ENCODE data around the gene TTLL5. TPM values are rescaled to one million over a fixed set of nuclear protein-coding genes. Genes with fewer than 3 reads are reported as not detected.

The TTLL5 gene
- total and polyA plus RNA-seq, 10 of the 15 experiments (the other 5 are each of a cell fraction or from before 2014, with no cell fraction given) = 3.2 to 25.9 (median 13.8) TPM

DNA sequence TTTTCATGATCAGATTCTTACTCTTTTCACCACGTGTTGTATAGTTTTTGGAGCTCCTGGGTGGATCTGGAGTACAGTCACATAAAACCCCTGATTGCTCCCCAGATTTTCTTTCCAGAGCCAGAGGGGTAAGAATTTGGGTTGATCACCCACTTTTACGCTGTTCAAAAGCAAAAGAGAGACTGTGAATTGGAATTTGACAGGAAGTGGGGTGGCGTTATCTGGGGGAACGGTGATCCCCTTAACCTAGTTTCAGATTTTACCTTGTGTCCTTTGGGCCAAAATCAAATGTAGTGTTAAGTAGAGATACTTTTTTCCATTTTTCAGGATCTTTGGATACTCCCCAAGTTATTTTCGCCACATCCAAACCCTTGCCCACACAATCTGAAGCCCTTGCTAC, 245.2 kb downstream of the TTLL5 start:
- Histone ChIP-seq H3K9me3 (replicated peaks; ENCODE audit: control insufficient read depth, insufficient read depth, low read length) (no peaks in the 10 kb centered on the region), H3K4me1 (ENCODE audit: control insufficient read depth, insufficient read depth, low read length) (no peaks in the 10 kb centered on the region), H3K4me2 (ENCODE audit: control insufficient read depth, insufficient read depth) (no peak overlapping the region), H3K9ac (ENCODE audit: control insufficient read depth, insufficient read depth, low read length) (no peak overlapping the region), H3K79me2 (ENCODE audit: control insufficient read depth, insufficient read depth, low read length) (no peaks in the 10 kb centered on the region), H3K27me3 (replicated peaks in 1 of 2; ENCODE audit: control insufficient read depth in 2 of 2, insufficient read depth in 2 of 2, low read length in 1 of 2) (no peaks in the 10 kb centered on the region), H3K36me3 (ENCODE audit: control insufficient read depth in 2 of 2, insufficient read depth in 2 of 2, low read length in 1 of 2) (no peaks in the 10 kb centered on the region; a peak in 1 of 4 replicates), H4K20me1 (ENCODE audit: control insufficient read depth, insufficient read depth) (no peaks in the 10 kb centered on the region), H2AFZ (ENCODE audit: control insufficient read depth, low read depth, low read length) (no peak overlapping the region), H3K4me3 (no peak overlapping the region), H3K27ac (ENCODE audit: control insufficient read depth, insufficient read depth) (no peak overlapping the region)
- TF ChIP-seq SMAD1 (IDR thresholded peaks at IDR 0.05; ENCODE audit: low read depth, partially characterized antibody) = no peak
- TF ChIP-seq, protein P1, sequence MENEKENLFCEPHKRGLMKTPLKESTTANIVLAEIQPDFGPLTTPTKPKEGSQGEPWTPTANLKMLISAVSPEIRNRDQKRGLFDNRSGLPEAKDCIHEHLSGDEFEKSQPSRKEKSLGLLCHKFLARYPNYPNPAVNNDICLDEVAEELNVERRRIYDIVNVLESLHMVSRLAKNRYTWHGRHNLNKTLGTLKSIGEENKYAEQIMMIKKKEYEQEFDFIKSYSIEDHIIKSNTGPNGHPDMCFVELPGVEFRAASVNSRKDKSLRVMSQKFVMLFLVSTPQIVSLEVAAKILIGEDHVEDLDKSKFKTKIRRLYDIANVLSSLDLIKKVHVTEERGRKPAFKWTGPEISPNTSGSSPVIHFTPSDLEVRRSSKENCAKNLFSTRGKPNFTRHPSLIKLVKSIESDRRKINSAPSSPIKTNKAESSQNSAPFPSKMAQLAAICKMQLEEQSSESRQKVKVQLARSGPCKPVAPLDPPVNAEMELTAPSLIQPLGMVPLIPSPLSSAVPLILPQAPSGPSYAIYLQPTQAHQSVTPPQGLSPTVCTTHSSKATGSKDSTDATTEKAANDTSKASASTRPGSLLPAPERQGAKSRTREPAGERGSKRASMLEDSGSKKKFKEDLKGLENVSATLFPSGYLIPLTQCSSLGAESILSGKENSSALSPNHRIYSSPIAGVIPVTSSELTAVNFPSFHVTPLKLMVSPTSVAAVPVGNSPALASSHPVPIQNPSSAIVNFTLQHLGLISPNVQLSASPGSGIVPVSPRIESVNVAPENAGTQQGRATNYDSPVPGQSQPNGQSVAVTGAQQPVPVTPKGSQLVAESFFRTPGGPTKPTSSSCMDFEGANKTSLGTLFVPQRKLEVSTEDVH (IDR thresholded peaks at IDR 0.05; ENCODE audit: low read depth, partially characterized antibody) = no peak
- WGBS (ENCODE audit: insufficient coverage, insufficient replicate concordance, low lambda C conversion rate, missing lambda C conversion rate) = 50% methylated on average over 5 of the region's 5 CpGs
- RAD21 ChIA-PET (ENCODE audit: unreplicated experiment) = interaction anchor here (0.7 to 6.4 kb wide), 20 partner anchors 8 to 481 kb away, joined by 3 to 167 read pairs (median 4); partner anchors contain the start of genes IFT43 and TGFB3
- ATAC-seq = no peak
- SMC1A ChIA-PET (ENCODE audit: uncharacterized antibody, unreplicated experiment) = interaction anchor here (0.6 to 5.8 kb wide), 30 partner anchors 8 to 481 kb away, joined by 3 to 190 read pairs (median 4); partner anchors contain the start of genes IFT43 and TGFB3
- no TSS peak for BruUV-seq (replicated peaks)
- POLR2A ChIA-PET = interaction anchor here (0.5 to 1.4 kb wide), 5 partner anchors 71 to 478 kb away, joined by 3 to 5 read pairs (median 4); partner anchors contain the start of genes IFT43 and TGFB3
- FAIRE-seq = no peak
- in situ Hi-C loops (cut with MboI) (loop anchor here (5.0 kb wide), 1 partner anchor 76 kb away; the partner anchor contains the start of gene TGFB3), intact Hi-C loops (cut with micrococcal nuclease; ENCODE audit: unreplicated experiment) (loop anchor here (1.0 to 10.0 kb wide), 3 partner anchors 76 to 479 kb away; no protein-coding TSS in a partner anchor)
- no peak for DNase-seq (ENCODE audit: low read depth, low spot score)
- CTCF ChIA-PET = interaction anchor here (0.5 to 14.3 kb wide), 55 partner anchors 8 to 532 kb away, joined by 3 to 390 read pairs (median 4); partner anchors contain the start of genes IFT43 and TGFB3
